GM12878 (cell line): ENCODE data around the gene RASSF6. TPM values are rescaled to one million over a fixed set of nuclear protein-coding genes. Genes with fewer than 3 reads are reported as not detected.

Experiments
- ATAC-seq: fragments of 200-7000 bp; cut with Tn5 transposase; 3 replicates; pipeline ENCODE4 v1.9.1; 2020; ENCODE audit warnings: mild to moderate bottlenecking, moderate library complexity
- BruUV-seq: library from RNA; stranded (reverse); fragments of 400-500 nt; replicated peaks from 2 replicates; lab custom pipeline; 2021; lab: Mats Ljungman, UMichigan
- CTCF ChIA-PET: fragments of 300-600 bp; sonication (Branson Sonifier 250); formaldehyde crosslinking; extraction: SDS; loops from one replicate; lab custom pipeline; 2021; ENCODE audit warnings: inconsistent platforms; lab: Yijun Ruan, JAX
- POLR2A ChIA-PET: fragments of 350-600 bp; formaldehyde crosslinking; extraction: SDS; loops from one replicate; lab custom pipeline; 2021; ENCODE audit warnings: inconsistent platforms; lab: Charles Lee
- RAD21 ChIA-PET: fragments of 300-600 bp; sonication (Branson Sonifier 250); formaldehyde crosslinking; loops from one replicate; lab custom pipeline; 2023; ENCODE audit warnings: antibody characterized with exemption; ENCODE audit not compliant: unreplicated experiment; lab: Charles Lee
- SMC1A ChIA-PET: fragments of 300-600 bp; sonication (Branson Sonifier 250); formaldehyde crosslinking; loops from one replicate; lab custom pipeline; 2023; ENCODE audit not compliant: unreplicated experiment, uncharacterized antibody; lab: Charles Lee
- DNase-seq: peaks from one replicate; pipeline ENCODE4 v3.0.0-alpha.2; 2011; ENCODE audit warnings: low read depth, low spot score
- FAIRE-seq: peaks from 3 replicates; lab custom pipeline; 2011; peaks lifted over from hg19 to GRCh38; lab: Jason Lieb, UNC
- H2AFZ ChIP-seq: 2 replicates; pipeline ENCODE4 v1.6.0; 2011; ENCODE audit warnings: low read depth, low read length, control low read depth; ENCODE audit not compliant: control insufficient read depth
- H3K27ac ChIP-seq: 2 replicates; pipeline ENCODE4 v1.5.1; 2011; ENCODE audit warnings: control low read depth; ENCODE audit not compliant: control insufficient read depth, insufficient read depth
- H3K27me3 ChIP-seq, 2 experiments: replicated peaks in 1 of 2; 2 replicates each; pipeline versions ENCODE4 v1.6.0 to v1.6.1; 2011; ENCODE audit warnings: low read length in 1 of 2; ENCODE audit not compliant: control insufficient read depth in 2 of 2, insufficient read depth in 2 of 2
- H3K36me3 ChIP-seq, 2 experiments: 2 replicates each; pipeline ENCODE4 v1.5.1; 2011; ENCODE audit warnings: low read length in 1 of 2; ENCODE audit not compliant: control insufficient read depth in 2 of 2, insufficient read depth in 2 of 2
- H3K4me1 ChIP-seq: 2 replicates; pipeline ENCODE4 v1.6.1; 2011; ENCODE audit warnings: mild to moderate bottlenecking, low read length, moderate library complexity, mixed read lengths; ENCODE audit not compliant: control insufficient read depth, insufficient read depth
- H3K4me2 ChIP-seq: 2 replicates; pipeline ENCODE4 v1.6.0; 2011; ENCODE audit warnings: control low read depth; ENCODE audit not compliant: control insufficient read depth, insufficient read depth
- H3K4me3 ChIP-seq: fragments of 200-600 bp; sonication (generic); 2 replicates; pipeline ENCODE4 v1.5.1; 2016
- H3K79me2 ChIP-seq: 2 replicates; pipeline ENCODE4 v1.6.0; 2011; ENCODE audit warnings: low read length; ENCODE audit not compliant: control insufficient read depth, insufficient read depth
- H3K9ac ChIP-seq: 2 replicates; pipeline ENCODE4 v1.8.0; 2011; ENCODE audit warnings: low read length, control low read depth, mixed read lengths; ENCODE audit not compliant: control insufficient read depth, insufficient read depth
- H3K9me3 ChIP-seq: replicated peaks from 3 replicates; pipeline ENCODE4 v1.5.1; 2011; ENCODE audit warnings: mild to moderate bottlenecking, low read length; ENCODE audit not compliant: control insufficient read depth, insufficient read depth
- H4K20me1 ChIP-seq: 2 replicates; pipeline ENCODE4 v1.6.0; 2011; ENCODE audit not compliant: control insufficient read depth, insufficient read depth
- BCL11A ChIP-seq: IDR thresholded peaks from 2 replicates; pipeline ENCODE4 v1.6.1; 2011; ENCODE audit warnings: low read depth, low read length
- BHLHE40 ChIP-seq, 2 experiments: fragments of 450-650 bp in 1 of 2; IDR thresholded peaks; 2 replicates each; pipeline ENCODE4 v1.6.1; 2011 to 2017; ENCODE audit warnings: low read depth in 2 of 2, borderline replicate concordance in 1 of 2, improper control_type of control experiment in 1 of 2, low read length in 1 of 2, mild to moderate bottlenecking in 1 of 2
- CBX5 ChIP-seq: sonication (generic); IDR thresholded peaks from 2 replicates; pipeline ENCODE4 v1.6.1; 2016; ENCODE audit warnings: low read depth, moderate library complexity, mild to moderate bottlenecking, inconsistent platforms
- CHD4 ChIP-seq: fragments of 200-600 bp; sonication (generic); IDR thresholded peaks from 2 replicates; pipeline ENCODE4 v1.6.1; 2016; ENCODE audit warnings: mild to moderate bottlenecking
- E4F1 ChIP-seq: fragments of 450-650 bp; IDR thresholded peaks from 2 replicates; pipeline ENCODE4 v1.6.1; 2018; ENCODE audit warnings: borderline replicate concordance, mild to moderate bottlenecking; ENCODE audit not compliant: partially characterized antibody
- EGR1 ChIP-seq, 2 experiments: IDR thresholded peaks; 1 replicate in 1 of 2; 2 replicates in 1 of 2; pipeline ENCODE4 v1.6.1; 2011 to 2012; ENCODE audit warnings: low read depth in 2 of 2, low read length in 2 of 2, borderline replicate concordance in 1 of 2, mild to moderate bottlenecking in 1 of 2, moderate library complexity in 1 of 2
- MAX ChIP-seq: IDR thresholded peaks from 2 replicates; pipeline ENCODE4 v1.6.1; 2012; ENCODE audit warnings: low read depth, low read length, improper control_type of control experiment
- NRF1 ChIP-seq: conservative IDR thresholded peaks from 2 replicates; pipeline ENCODE4 v1.6.1; 2011; ENCODE audit warnings: mild to moderate bottlenecking, low read depth, low read length, improper control_type of control experiment
- RFX5 ChIP-seq: IDR thresholded peaks from 2 replicates; pipeline ENCODE4 v1.6.1; 2011; ENCODE audit warnings: low read depth, low read length, improper control_type of control experiment
- RUNX3 ChIP-seq: IDR thresholded peaks from 2 replicates; pipeline ENCODE4 v1.6.1; 2012; ENCODE audit warnings: low read length, inconsistent platforms
- TCF3 ChIP-seq: IDR thresholded peaks from 2 replicates; pipeline ENCODE4 v1.6.1; 2012; ENCODE audit warnings: low read depth, mild to moderate bottlenecking, low read length, borderline replicate concordance; ENCODE audit not compliant: insufficient read depth
- USF2 ChIP-seq: IDR thresholded peaks from 2 replicates; pipeline ENCODE4 v1.6.1; 2011; ENCODE audit warnings: low read depth, low read length, improper control_type of control experiment, borderline replicate concordance
- ZNF24 ChIP-seq: fragments of 450-650 bp; IDR thresholded peaks from 2 replicates; pipeline ENCODE4 v1.6.1; 2017; ENCODE audit warnings: antibody characterized with exemption, mild to moderate bottlenecking
- WGBS: methylation state at CpG from one replicate; pipeline ENCODE4 v1.1.6; 2016; ENCODE audit warnings: low lambda C conversion rate; ENCODE audit not compliant: insufficient replicate concordance, insufficient coverage; ENCODE audit errors: missing lambda C conversion rate; 5-methylcytosine and 5-hydroxymethylcytosine counted together
- in situ Hi-C: fragments of 300-500 bp; cut with MboI; formaldehyde crosslinking; loops from 9 replicates; pipeline ENCODE4 v1.14.3; 2018; ENCODE audit warnings: mixed read lengths
- intact Hi-C: fragments of 100-400 bp; cut with micrococcal nuclease; formaldehyde crosslinking; loops from one replicate; pipeline ENCODE4 v1.14.2; 2022; ENCODE audit not compliant: unreplicated experiment
- polyA plus RNA-seq, 11 experiments: library from polyadenylated mRNA; depleted of rRNA in 4 of 11; unstranded in 6 of 11; stranded (reverse) in 5 of 11; fragments of >200 nt; fragmentation: Nextera tagmentation in 4 of 11; fragmentation: Illumina TruSeq in 1 of 11; extraction: Ambion mirVana in 4 of 11; extraction: Trizol in 1 of 11; gene quantifications; 1 replicate in 1 of 11; 2 replicates in 10 of 11; pipeline versions ENCODE4 v1.2.1 to v1.2.3, GENCODE V29; 2011 to 2016; ENCODE audit warnings: inconsistent platforms in 2 of 11, missing spikeins in 2 of 11, low read depth in 1 of 11
- total RNA-seq, 4 experiments: library from RNA; depleted of rRNA in 3 of 4; stranded (reverse); fragments of >200 nt in 3 of 4; fragmentation: Illumina TruSeq in 1 of 4; extraction: Trizol in 1 of 4; gene quantifications; 2 replicates each; pipeline versions ENCODE4 v1.2.1 to v1.2.3, GENCODE V29; 2013 to 2021

RASSF6 gene
- total and polyA plus RNA-seq, 10 of the 15 experiments (the other 5 are each of a cell fraction or from before 2014, with no cell fraction given): 0.28 to 2.9 (median 0.54) TPM

- ChIA-PET POLR2A (no interaction called here), RAD21 (interaction anchor here (1.1 to 4.5 kb wide), 5 partner anchors 9 to 141 kb away, joined by 3 to 22 read pairs (median 3); no protein-coding TSS in a partner anchor), SMC1A (interaction anchor here (1.0 to 3.9 kb wide), 6 partner anchors 8 to 66 kb away, joined by 4 to 29 read pairs (median 12); no protein-coding TSS in a partner anchor), CTCF (interaction anchor here (1.0 to 6.4 kb wide), 4 partner anchors 12 to 83 kb away, joined by 3 to 70 read pairs (median 22); no protein-coding TSS in a partner anchor)
- H3K27me3 ChIP-seq: no peaks in the 10 kb centered on the region
- DNase-seq: no peak
- 52% methylated on average over 3 of the region's 3 CpGs for WGBS
- no peak for FAIRE-seq
- peaks cover 26% of the 10 kb centered on the region for H3K4me1 ChIP-seq
- no peak overlapping the region for H3K27ac ChIP-seq
- H3K9ac ChIP-seq: no peak overlapping the region
- BruUV-seq: no TSS peak
- no peaks in the 10 kb centered on the region for H3K79me2 ChIP-seq
- intact Hi-C loops (loop anchor here (5.0 kb wide), 1 partner anchor 146 kb away; no protein-coding TSS in a partner anchor), in situ Hi-C loops (no loop called here)
- TF ChIP-seq RUNX3 (no peak), BHLHE40 (IDR thresholded peaks at IDR 0.05; ENCODE audit: borderline replicate concordance in 1 of 2, low read depth in 2 of 2, low read length in 1 of 2) (no peak)
- ATAC-seq: no peak
- H4K20me1 ChIP-seq: no peaks in the 10 kb centered on the region
- H3K36me3 ChIP-seq: no peaks in the 10 kb centered on the region
- no peaks in the 10 kb centered on the region; the same call in 2 of the 3 replicates for H3K9me3 ChIP-seq
- no peak overlapping the region for H2AFZ ChIP-seq
- H3K4me3 ChIP-seq: no peak overlapping the region
- no peak overlapping the region for H3K4me2 ChIP-seq
Observed at GRCh38 chr4:73586666-73587065, 33.6 kb downstream of the RASSF6 start.

GRCh38 chr4:73586040-73586439 is 34.2 kb downstream of the RASSF6 start:
- no peak for ATAC-seq
- BruUV-seq: no TSS peak
- ChIA-PET POLR2A (no interaction called here), RAD21 (interaction anchor here (1.1 to 4.5 kb wide), 3 partner anchors 8 to 140 kb away, joined by 3 to 22 read pairs (median 3); no protein-coding TSS in a partner anchor), SMC1A (interaction anchor here (0.6 to 3.9 kb wide), 6 partner anchors 8 to 75 kb away, joined by 3 to 29 read pairs (median 8); no protein-coding TSS in a partner anchor), CTCF (interaction anchor here (1.0 to 6.4 kb wide), 5 partner anchors 9 to 84 kb away, joined by 3 to 70 read pairs (median 3); no protein-coding TSS in a partner anchor)
- H3K4me1 ChIP-seq: peaks cover 20% of the 10 kb centered on the region
- H4K20me1 ChIP-seq: no peaks in the 10 kb centered on the region
- H3K79me2 ChIP-seq: no peaks in the 10 kb centered on the region
- 91% methylated on average over 1 of the region's 1 CpG for WGBS
- FAIRE-seq: no peak
- H3K4me2 ChIP-seq: no peak overlapping the region
- H3K27ac ChIP-seq: no peak overlapping the region
- H3K4me3 ChIP-seq: no peak overlapping the region
- no peaks in the 10 kb centered on the region for H3K27me3 ChIP-seq
- in situ Hi-C loops (no loop called here), intact Hi-C loops (loop anchor here (5.0 kb wide), 1 partner anchor 146 kb away; no protein-coding TSS in a partner anchor)
- no peak for DNase-seq
- H3K9me3 ChIP-seq: no peaks in the 10 kb centered on the region; the same call in 1 of the 3 replicates
- no peaks in the 10 kb centered on the region for H3K36me3 ChIP-seq
- no peak overlapping the region for H2AFZ ChIP-seq
- H3K9ac ChIP-seq: no peak overlapping the region
- TF ChIP-seq NRF1 (no peak), USF2 (no peak), ZNF24 (no peak), TCF3 (no peak), CHD4 (no peak), CBX5 (no peak), MAX (no peak), RFX5 (no peak), E4F1 (no peak), EGR1 (IDR thresholded peaks at IDR 0.05; ENCODE audit: borderline replicate concordance in 1 of 2, low read depth in 2 of 2, low read length in 2 of 2) (no peak), BCL11A (no peak)
